ENCODE data around the gene CEBPB.

CEBPB gene

DNA sequence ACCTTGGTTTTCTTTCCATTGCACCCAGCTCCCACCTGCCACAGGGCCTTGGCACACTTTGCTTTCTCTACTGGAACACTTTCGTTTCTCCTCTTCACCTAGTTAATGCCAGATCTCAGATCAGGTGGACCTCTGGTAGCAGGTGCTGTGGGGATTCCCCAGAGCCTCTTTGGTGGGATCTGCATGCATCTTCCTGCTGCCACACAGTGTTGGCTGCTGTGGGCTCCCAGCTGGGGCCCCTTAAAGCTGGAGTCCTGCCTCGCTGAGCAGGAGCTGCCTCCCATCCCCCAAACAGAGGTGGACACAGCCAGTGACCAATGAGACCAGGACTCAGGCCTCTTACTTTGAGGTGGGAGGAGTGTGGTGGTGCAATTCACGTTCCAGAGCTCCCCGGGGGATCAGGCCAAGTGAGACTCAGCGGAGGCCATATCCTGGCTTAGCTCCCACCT, 28.4 kb downstream of the CEBPB start:
- H3K27ac ChIP-seq, result no peak overlapping the region
- TF ChIP-seq, protein P1, sequence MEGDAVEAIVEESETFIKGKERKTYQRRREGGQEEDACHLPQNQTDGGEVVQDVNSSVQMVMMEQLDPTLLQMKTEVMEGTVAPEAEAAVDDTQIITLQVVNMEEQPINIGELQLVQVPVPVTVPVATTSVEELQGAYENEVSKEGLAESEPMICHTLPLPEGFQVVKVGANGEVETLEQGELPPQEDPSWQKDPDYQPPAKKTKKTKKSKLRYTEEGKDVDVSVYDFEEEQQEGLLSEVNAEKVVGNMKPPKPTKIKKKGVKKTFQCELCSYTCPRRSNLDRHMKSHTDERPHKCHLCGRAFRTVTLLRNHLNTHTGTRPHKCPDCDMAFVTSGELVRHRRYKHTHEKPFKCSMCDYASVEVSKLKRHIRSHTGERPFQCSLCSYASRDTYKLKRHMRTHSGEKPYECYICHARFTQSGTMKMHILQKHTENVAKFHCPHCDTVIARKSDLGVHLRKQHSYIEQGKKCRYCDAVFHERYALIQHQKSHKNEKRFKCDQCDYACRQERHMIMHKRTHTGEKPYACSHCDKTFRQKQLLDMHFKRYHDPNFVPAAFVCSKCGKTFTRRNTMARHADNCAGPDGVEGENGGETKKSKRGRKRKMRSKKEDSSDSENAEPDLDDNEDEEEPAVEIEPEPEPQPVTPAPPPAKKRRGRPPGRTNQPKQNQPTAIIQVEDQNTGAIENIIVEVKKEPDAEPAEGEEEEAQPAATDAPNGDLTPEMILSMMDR (conservative IDR thresholded peaks at IDR 0.05), result no peak

DNA sequence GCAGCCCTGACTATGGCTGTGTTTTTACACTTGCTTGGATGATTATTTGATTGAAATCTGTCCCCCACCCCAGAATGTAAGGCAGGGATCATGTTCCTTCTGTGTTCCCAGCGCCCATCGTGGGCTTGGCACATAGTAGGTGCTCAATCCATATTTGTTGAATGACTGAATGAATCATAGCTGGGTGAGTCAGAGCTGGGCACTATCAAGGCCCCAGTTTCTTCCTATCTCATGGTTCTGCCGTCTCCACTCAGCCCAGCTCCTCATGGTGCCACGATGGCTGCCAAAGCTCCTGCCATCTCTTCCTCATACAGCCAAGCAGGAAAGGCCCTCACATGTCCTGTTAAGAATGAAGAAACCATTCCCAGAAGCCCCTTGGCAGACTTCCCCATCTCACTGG, 29.0 kb downstream of the CEBPB start:
- TF ChIP-seq, protein P1 (conservative IDR thresholded peaks at IDR 0.05), result no peak
- H3K27ac ChIP-seq, result no peak overlapping the region

DNA sequence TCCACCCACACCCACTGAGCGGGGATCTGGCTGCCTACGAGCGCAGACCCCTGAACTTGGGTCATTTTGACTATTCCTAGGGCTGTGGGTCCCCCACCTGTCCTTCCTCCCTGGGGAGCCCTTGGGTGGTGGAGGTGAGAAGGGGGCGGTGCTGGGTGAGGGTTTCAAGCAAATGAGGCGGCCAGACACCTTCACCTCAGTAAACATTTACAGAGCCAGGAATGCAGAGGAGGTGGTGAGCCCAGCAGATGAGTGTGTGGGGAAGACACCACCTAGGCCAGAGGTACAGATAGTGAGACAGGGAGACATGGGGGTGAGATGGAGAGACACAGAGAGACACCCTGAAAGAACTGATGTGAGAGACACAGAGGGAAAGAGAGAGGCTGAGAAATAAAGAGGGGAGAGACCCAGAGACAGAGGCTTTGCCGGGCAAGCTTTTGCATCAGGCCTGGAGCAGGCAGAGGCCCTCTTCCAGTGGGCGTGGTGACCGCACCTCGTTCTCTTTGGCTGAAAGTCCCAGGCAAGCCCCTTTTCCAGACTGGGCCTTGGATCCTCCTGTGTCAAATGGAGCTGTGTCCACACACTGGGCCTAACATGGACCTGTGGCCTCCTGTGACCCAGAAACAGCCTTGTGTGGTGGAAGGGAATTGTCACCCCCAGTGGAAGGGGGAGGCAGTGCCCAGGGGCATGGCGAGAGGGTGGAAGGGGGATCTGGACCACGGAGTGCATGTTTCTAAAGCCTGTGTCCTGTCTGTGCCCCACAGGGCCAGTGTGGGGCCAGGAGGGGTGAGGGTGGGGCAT, 29.7 kb downstream of the CEBPB start:
- TF ChIP-seq, protein P1 (conservative IDR thresholded peaks at IDR 0.05), result no peak
- no peak overlapping the region for H3K27ac ChIP-seq

DNA sequence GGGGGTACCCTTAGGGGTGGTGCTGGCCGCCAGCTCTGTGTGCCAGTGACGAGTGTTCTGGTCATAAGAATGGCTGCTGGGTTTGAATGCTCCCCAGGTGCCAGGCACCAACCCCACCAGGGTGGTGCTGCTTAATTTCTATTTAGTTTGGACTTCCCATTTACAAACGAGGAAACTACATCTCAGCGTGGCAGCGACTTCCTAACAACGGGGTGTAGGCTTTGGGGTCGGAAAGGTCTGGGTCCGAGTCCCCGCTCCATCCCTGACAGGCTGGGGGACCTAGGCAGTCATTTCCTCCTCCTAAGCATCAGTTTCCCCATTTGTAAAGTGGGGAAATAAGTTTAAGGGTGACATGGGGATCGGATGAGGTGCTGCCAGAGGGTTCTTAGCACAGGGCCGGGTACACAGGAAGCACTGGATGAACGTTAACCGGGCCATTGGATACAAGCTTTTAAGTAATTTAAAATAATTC, 30.3 kb downstream of the CEBPB start:
- H3K27ac ChIP-seq, result no peak overlapping the region
- TF ChIP-seq, protein P1 (conservative IDR thresholded peaks at IDR 0.05), result no peak

DNA sequence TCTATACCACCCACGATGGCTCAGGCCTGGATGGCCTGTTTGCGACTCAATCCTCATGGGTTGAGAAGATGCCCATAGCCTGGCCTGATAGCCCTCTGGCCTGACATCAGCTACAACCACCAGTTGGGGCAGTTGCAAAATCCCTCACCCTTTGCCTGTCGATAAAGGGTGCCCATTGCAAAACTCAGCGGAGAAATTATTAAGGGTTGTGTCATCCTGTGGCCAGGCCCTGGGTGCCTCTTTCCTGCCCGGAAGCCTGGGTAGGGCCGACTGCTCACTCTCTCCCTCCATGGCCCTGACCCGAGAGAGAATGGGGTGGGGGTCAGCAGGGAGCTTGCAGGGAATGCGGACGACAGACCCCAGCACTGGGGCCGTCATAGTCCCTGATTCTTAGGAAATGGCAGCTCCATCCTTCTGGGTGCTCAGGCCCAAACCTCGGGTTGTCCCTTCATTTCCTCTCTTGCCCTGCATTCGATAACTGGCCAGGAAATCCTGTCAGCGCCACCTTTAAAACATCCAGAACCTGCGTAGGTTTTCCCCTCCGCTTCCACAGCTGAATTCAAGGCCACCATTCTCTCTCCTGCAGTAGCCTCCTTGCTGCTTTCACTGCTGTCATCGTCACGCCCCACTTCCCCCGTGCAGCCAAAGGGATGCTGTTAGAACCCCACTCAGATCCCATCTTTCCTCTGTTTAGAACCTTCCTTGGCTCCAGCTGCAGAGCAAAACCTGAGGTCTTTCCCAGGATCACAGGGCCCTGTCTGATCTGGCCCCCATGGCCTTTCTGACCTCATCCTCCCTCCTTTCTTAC, 31.1 kb downstream of the CEBPB start:
- H3K27ac ChIP-seq, result no peak overlapping the region
- TF ChIP-seq, protein P1 (conservative IDR thresholded peaks at IDR 0.05), result no peak

DNA sequence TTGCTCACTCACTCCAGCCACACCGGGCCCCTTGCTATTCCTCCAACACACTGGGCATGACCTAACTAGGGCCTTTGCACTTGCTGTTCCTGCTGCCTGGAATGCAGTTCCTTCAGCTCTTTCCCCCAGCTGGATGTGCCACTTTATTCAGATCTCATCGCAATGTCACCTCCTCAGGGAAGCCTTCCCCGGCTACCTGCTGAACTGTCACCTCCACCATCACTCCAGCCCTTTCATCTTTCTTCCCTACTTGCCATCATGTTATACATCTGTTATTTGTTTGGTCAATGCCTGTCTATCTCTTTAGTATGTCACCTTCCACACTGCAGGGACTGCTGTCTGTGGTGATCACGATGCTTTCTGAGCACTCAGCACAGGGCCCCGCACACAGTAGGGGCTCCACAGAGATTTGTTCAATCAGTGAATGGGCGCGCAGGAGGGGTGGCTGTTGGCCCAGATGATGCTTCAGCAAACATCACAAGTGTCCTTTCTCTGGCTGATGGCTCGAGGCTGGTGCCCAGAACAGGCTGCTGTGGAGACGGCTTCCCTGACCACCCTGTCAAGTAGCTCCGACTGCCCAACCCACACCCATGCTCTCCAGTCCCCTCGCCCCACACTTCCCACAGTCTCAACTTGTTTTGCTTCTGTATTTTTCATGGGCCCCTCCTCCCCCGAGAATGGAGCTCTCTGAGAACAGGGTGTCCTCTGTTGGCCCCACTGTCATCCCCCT, 31.8 kb downstream of the CEBPB start:
- TF ChIP-seq, protein P1 (conservative IDR thresholded peaks at IDR 0.05), result no peak
- H3K27ac ChIP-seq, result no peak overlapping the region

All from VCaP (cell line).